GM12875 (cell line): ENCODE results near the gene DAAM1.

Experiments
- H3K4me3 ChIP-seq: one replicate; pipeline ENCODE4 v1.5.1; 2011; ENCODE audit warnings: low read depth, low read length, control low read depth
- CTCF ChIP-seq: IDR thresholded peaks from 2 replicates; pipeline ENCODE4 v1.5.1; 2011; ENCODE audit warnings: low read depth, mild to moderate bottlenecking, control low read depth, inconsistent platforms, low read length, moderate library complexity, borderline replicate concordance; ENCODE audit not compliant: insufficient read depth

DAAM1 gene

GRCh38 chr14:59251811-59252771 is 63.6 kb downstream of the DAAM1 start:
- TF ChIP-seq CTCF: no peak
- no peak overlapping the region for H3K4me3 ChIP-seq

GRCh38 chr14:59252772-59253500 is 64.5 kb downstream of the DAAM1 start:
- H3K4me3 ChIP-seq: no peak overlapping the region
- no peak for TF ChIP-seq CTCF

DNA sequence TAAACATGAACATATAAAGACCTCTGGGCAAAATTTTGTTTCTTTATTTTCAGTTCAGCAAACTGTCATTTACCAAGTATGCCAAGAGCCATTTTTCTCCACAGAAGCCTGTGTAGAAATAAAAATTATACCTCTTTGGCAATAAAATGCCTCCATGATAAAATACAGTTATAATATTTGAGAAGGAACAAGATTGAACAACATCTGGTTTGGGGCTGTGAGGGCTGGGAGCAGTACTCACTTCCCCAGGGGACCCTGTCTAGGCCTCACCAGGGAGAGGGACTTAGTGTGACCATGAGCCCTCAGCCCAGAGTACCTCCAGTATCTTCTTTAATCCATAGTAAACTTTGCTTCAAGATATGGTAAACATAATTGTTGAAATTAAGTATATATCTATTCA is 65.1 kb downstream of the DAAM1 start:
- no peak overlapping the region for H3K4me3 ChIP-seq
- no peak for TF ChIP-seq CTCF

- no peak overlapping the region for H3K4me3 ChIP-seq
- TF ChIP-seq CTCF: no peak
These were observed 65.9 kb downstream of the DAAM1 start for GRCh38 chr14:59254146-59254910.

GRCh38 chr14:59254911-59255545 is 66.6 kb downstream of the DAAM1 start:
- H3K4me3 ChIP-seq: no peak overlapping the region
- TF ChIP-seq CTCF: no peak

DNA sequence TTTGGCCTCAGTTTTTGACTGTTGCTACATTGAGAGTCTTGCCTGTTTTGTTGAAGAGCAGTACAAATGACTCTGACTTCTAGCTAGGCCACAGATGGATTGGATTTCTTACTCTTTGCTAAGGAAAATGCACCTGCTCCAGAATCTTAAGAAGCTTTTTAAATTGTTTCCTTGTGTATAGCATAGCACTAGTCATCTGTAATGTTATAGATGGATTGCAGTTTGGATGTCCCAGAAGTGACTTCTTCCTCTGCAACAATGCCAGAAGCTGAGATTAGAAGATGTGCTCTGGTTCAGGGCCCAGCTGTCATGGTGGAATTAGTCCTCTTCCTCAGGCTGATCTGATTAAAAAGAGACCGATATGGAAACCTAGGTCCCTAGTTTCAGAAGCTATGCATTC is 67.9 kb downstream of the DAAM1 start:
- no peak overlapping the region for H3K4me3 ChIP-seq
- TF ChIP-seq CTCF: no peak
